HepG2 (cell line): ENCODE data around the gene PPP2R5D. TPM values are rescaled to one million over a fixed set of nuclear protein-coding genes. Genes with fewer than 3 reads are reported as not detected.

ENCODE experiments used
- ADNP ChIP-seq: sonication (generic); formaldehyde crosslinking; IDR thresholded peaks from 2 replicates; pipeline ENCODE4 v1.4.0; 2020; ENCODE audit warnings: missing genetic modification reagents
- ATM ChIP-seq: fragments of 450-650 bp; IDR thresholded peaks from 2 replicates; pipeline ENCODE4 v1.7.1; 2017; ENCODE audit warnings: mild to moderate bottlenecking, borderline replicate concordance
- CAMTA2 ChIP-seq: sonication (generic); formaldehyde crosslinking; IDR thresholded peaks from 2 replicates; pipeline ENCODE4 v1.4.0; 2020; ENCODE audit warnings: mild to moderate bottlenecking, missing genetic modification reagents, borderline replicate concordance
- CCAR2 ChIP-seq: fragments of 200-400 bp; formaldehyde crosslinking; optimal IDR thresholded peaks from 2 replicates; pipeline ENCODE3; 2018; ENCODE audit warnings: low read depth, mild to moderate bottlenecking, low read length, moderate library complexity
- CHD4 ChIP-seq: fragments of 200-600 bp; sonication (generic); IDR thresholded peaks from 2 replicates; pipeline ENCODE4 v1.7.0; 2017; ENCODE audit warnings: mild to moderate bottlenecking, low read length, borderline replicate concordance
- EHMT2 ChIP-seq: fragments of 200-600 bp; sonication (generic); IDR thresholded peaks from 2 replicates; pipeline ENCODE4 v1.7.0; 2017; ENCODE audit warnings: antibody characterized with exemption, low read depth, low read length, borderline replicate concordance
- HMGA1 ChIP-seq: sonication (generic); formaldehyde crosslinking; conservative IDR thresholded peaks from 2 replicates; pipeline ENCODE4 v1.4.0; 2020; ENCODE audit warnings: missing genetic modification reagents
- IRF2 ChIP-seq: IDR thresholded peaks from 2 replicates; pipeline ENCODE4 v1.6.1; 2018; ENCODE audit warnings: missing genetic modification reagents, missing compliant biosample characterization
- IRX3 ChIP-seq: sonication (generic); formaldehyde crosslinking; IDR thresholded peaks from 2 replicates; pipeline ENCODE4 v1.8.1; 2023; ENCODE audit warnings: mild to moderate bottlenecking, low read depth, missing genetic modification reagents, borderline replicate concordance
- KDM3A ChIP-seq: IDR thresholded peaks from 2 replicates; pipeline ENCODE4 v1.6.1; 2018; ENCODE audit warnings: low read depth, missing compliant biosample characterization
- NFE2L1 ChIP-seq: sonication (generic); formaldehyde crosslinking; IDR thresholded peaks from 2 replicates; pipeline ENCODE4 v1.4.0; 2020; ENCODE audit warnings: missing genetic modification reagents, mild to moderate bottlenecking, borderline replicate concordance
- PHF8 ChIP-seq: sonication (generic); formaldehyde crosslinking; IDR thresholded peaks from 2 replicates; pipeline ENCODE4 v1.5.0; 2020; ENCODE audit warnings: missing genetic modification reagents
- RARA ChIP-seq: IDR thresholded peaks from 2 replicates; pipeline ENCODE4 v1.6.1; 2016; ENCODE audit warnings: missing genetic modification reagents, missing compliant biosample characterization
- RNF2 ChIP-seq: fragments of 450-650 bp; conservative IDR thresholded peaks from 2 replicates; pipeline ENCODE4 v1.6.1; 2016; ENCODE audit warnings: low read depth
- RXRA ChIP-seq: sonication (generic); formaldehyde crosslinking; IDR thresholded peaks from 2 replicates; pipeline ENCODE4 v1.5.1; 2020; ENCODE audit warnings: missing genetic modification reagents
- ZBTB42 ChIP-seq: sonication (generic); formaldehyde crosslinking; IDR thresholded peaks from 2 replicates; pipeline ENCODE4 v1.5.0; 2020; ENCODE audit warnings: mild to moderate bottlenecking, missing genetic modification reagents
- ZMAT5 ChIP-seq: sonication (generic); formaldehyde crosslinking; IDR thresholded peaks from 2 replicates; pipeline ENCODE4 v1.5.0; 2020; ENCODE audit warnings: mild to moderate bottlenecking, low read depth, missing genetic modification reagents, borderline replicate concordance
- ZNF160 ChIP-seq: sonication (generic); formaldehyde crosslinking; IDR thresholded peaks from 2 replicates; pipeline ENCODE4 v1.8.0; 2022; ENCODE audit warnings: mild to moderate bottlenecking, inconsistent platforms, missing genetic modification reagents
- ZNF232 ChIP-seq: sonication (generic); formaldehyde crosslinking; IDR thresholded peaks from 2 replicates; pipeline ENCODE4 v1.4.0; 2020; ENCODE audit warnings: missing genetic modification reagents, borderline replicate concordance
- ZNF3 ChIP-seq: IDR thresholded peaks from 2 replicates; pipeline ENCODE4 v1.7.0; 2017; ENCODE audit warnings: inconsistent platforms
- ZNF44 ChIP-seq: sonication (generic); formaldehyde crosslinking; IDR thresholded peaks from 2 replicates; pipeline ENCODE4 v1.5.1; 2020; ENCODE audit warnings: mild to moderate bottlenecking, missing genetic modification reagents
- ZNF451 ChIP-seq: sonication (generic); formaldehyde crosslinking; IDR thresholded peaks from 2 replicates; pipeline ENCODE4 v1.5.0; 2020; ENCODE audit warnings: mild to moderate bottlenecking, missing genetic modification reagents
- ZNF496 ChIP-seq: sonication (generic); formaldehyde crosslinking; IDR thresholded peaks from 2 replicates; pipeline ENCODE4 v1.8.1; 2023; ENCODE audit warnings: mild to moderate bottlenecking, moderate library complexity, missing genetic modification reagents; ENCODE audit not compliant: insufficient replicate concordance
- ZNF547 ChIP-seq: sonication (generic); formaldehyde crosslinking; IDR thresholded peaks from 2 replicates; pipeline ENCODE4 v1.5.1; 2020; ENCODE audit warnings: mild to moderate bottlenecking, missing genetic modification reagents
- ZNF550 ChIP-seq: sonication (generic); formaldehyde crosslinking; IDR thresholded peaks from 2 replicates; pipeline ENCODE4 v1.4.0; 2020; ENCODE audit warnings: mild to moderate bottlenecking, missing genetic modification reagents, borderline replicate concordance
- ZNF589 ChIP-seq: sonication (generic); formaldehyde crosslinking; conservative IDR thresholded peaks from 2 replicates; pipeline ENCODE4 v1.8.0; 2022; ENCODE audit warnings: mild to moderate bottlenecking, moderate library complexity, missing genetic modification reagents
- ZNF607 ChIP-seq: sonication (generic); formaldehyde crosslinking; IDR thresholded peaks from 2 replicates; pipeline ENCODE4 v1.5.1; 2020; ENCODE audit warnings: missing genetic modification reagents, mild to moderate bottlenecking, borderline replicate concordance
- ZNF629 ChIP-seq: sonication (generic); formaldehyde crosslinking; conservative IDR thresholded peaks from 2 replicates; pipeline ENCODE4 v1.5.0; 2020; ENCODE audit warnings: missing genetic modification reagents
- ZNF749 ChIP-seq: sonication (generic); formaldehyde crosslinking; IDR thresholded peaks from 2 replicates; pipeline ENCODE4 v1.8.0; 2022; ENCODE audit warnings: mild to moderate bottlenecking, missing genetic modification reagents, moderate library complexity, borderline replicate concordance
- polyA plus RNA-seq, 8 experiments: library from polyadenylated mRNA; depleted of rRNA in 3 of 8; stranded (reverse) in 7 of 8; unstranded in 1 of 8; fragments of >200 nt; fragmentation: Illumina TruSeq in 4 of 8; extraction: Trizol in 4 of 8; gene quantifications; 2 replicates each; pipeline versions ENCODE4 v1.2.1 to v1.2.3, GENCODE V29; 2011 to 2016; ENCODE audit warnings: low read depth in 4 of 8, missing spikeins in 1 of 8, mixed read lengths in 1 of 8; ENCODE audit not compliant: insufficient read depth in 1 of 8
- total RNA-seq, 5 experiments: library from RNA; depleted of rRNA; stranded (reverse); fragments of >200 nt; fragmentation: Illumina TruSeq; extraction: Trizol; gene quantifications; 2 replicates each; pipeline ENCODE4 v1.2.3, GENCODE V29; 2016; ENCODE audit warnings: low read depth in 1 of 5
- TF ChIP-seq, protein P1 (sequence below): sonication (generic); formaldehyde crosslinking; IDR thresholded peaks from 2 replicates; pipeline ENCODE4 v1.4.0; 2020; ENCODE audit warnings: missing genetic modification reagents, borderline replicate concordance
- TF ChIP-seq, protein P2 (sequence below): sonication (generic); formaldehyde crosslinking; conservative IDR thresholded peaks from 2 replicates; pipeline ENCODE4 v1.4.0; 2020; ENCODE audit warnings: missing genetic modification reagents

Gene PPP2R5D
- total and polyA plus RNA-seq, 2 of the 13 experiments (the other 11 are each of a cell fraction or from before 2014, with no cell fraction given), result 53.7 to 60.4 TPM

DNA sequence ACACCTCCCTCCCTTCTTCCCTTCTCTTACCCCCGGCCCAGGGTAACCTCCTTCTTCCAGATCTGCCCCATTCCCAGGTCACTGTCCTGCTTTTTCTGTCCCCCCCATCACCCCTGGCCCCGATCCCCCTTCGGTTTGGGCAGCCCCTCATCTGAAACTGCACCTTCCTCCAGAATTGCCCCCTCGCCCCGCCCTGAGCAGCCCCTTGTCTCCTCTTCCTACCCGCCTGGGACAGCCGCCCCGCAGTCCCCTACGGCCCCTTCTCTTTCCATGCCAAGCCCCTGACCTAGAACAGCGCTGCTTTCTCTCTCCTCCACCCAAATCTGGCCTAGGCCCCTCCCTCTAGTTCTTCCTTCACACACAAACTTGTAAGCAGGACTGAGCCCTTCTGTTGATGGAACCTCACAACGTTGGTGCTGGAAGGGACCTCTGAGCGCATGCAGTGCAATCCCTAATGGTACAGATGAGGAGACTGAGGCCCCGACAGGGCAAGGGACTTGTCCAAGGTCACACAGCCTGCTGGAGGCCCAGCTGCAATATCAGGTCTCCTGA, 630 bp downstream of the PPP2R5D start (continued):
- TF ChIP-seq IRF2 (CRISPR knock-in tag) (no peak), ZNF629 (CRISPR knock-in tag) (peak; percentile 94), ZNF589 (CRISPR knock-in tag) (no peak), CHD4 (no peak), HMGA1 (CRISPR knock-in tag) (no peak), CCAR2 (no peak), NFE2L1 (CRISPR knock-in tag) (no peak), ZNF44 (no peak), ADNP (CRISPR knock-in tag) (peak; percentile 58; the same call in 1 of the 2 replicates), ZNF607 (CRISPR knock-in tag) (no peak), RNF2 (no peak), ZNF160 (CRISPR knock-in tag) (no peak), ZNF547 (no peak; the same call in 1 of the 2 replicates), IRX3 (CRISPR knock-in tag) (no peak), EHMT2 (no peak), ZNF232 (CRISPR knock-in tag) (no peak), ZNF496 (CRISPR knock-in tag) (no peak), ZMAT5 (no peak), RXRA (CRISPR knock-in tag) (no peak), ZBTB42 (CRISPR knock-in tag) (no peak), RARA (CRISPR knock-in tag) (no peak), ZNF451 (no peak), PHF8 (no peak), ATM (no peak), CAMTA2 (CRISPR knock-in tag) (no peak), ZNF749 (CRISPR knock-in tag) (no peak), ZNF550 (CRISPR knock-in tag) (no peak), ZNF3 (CRISPR knock-in tag) (no peak), KDM3A (no peak)
- TF ChIP-seq, protein P1, sequence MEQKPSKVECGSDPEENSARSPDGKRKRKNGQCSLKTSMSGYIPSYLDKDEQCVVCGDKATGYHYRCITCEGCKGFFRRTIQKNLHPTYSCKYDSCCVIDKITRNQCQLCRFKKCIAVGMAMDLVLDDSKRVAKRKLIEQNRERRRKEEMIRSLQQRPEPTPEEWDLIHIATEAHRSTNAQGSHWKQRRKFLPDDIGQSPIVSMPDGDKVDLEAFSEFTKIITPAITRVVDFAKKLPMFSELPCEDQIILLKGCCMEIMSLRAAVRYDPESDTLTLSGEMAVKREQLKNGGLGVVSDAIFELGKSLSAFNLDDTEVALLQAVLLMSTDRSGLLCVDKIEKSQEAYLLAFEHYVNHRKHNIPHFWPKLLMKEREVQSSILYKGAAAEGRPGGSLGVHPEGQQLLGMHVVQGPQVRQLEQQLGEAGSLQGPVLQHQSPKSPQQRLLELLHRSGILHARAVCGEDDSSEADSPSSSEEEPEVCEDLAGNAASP (CRISPR knock-in tag), result no peak
- TF ChIP-seq, protein P2, sequence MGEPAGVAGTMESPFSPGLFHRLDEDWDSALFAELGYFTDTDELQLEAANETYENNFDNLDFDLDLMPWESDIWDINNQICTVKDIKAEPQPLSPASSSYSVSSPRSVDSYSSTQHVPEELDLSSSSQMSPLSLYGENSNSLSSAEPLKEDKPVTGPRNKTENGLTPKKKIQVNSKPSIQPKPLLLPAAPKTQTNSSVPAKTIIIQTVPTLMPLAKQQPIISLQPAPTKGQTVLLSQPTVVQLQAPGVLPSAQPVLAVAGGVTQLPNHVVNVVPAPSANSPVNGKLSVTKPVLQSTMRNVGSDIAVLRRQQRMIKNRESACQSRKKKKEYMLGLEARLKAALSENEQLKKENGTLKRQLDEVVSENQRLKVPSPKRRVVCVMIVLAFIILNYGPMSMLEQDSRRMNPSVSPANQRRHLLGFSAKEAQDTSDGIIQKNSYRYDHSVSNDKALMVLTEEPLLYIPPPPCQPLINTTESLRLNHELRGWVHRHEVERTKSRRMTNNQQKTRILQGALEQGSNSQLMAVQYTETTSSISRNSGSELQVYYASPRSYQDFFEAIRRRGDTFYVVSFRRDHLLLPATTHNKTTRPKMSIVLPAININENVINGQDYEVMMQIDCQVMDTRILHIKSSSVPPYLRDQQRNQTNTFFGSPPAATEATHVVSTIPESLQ (CRISPR knock-in tag), result no peak
